NCI-H2227 treated with DMSO at 0.1 percent for 48 hours (cell line): Measurements from ENCODE around the gene LEMD1.
"Not testable (repeated sequence)": the region's sequence is repeated elsewhere in the genome, so short reads cannot be mapped to it uniquely, and the experiment has no call there.

Experiments used
- DNase-seq: peaks from one replicate; lab custom pipeline; 2025; lab: John Stamatoyannopoulos, UW

Gene LEMD1

GRCh38 chr1:205447457-205448341 is 25.8 kb upstream of the LEMD1 start:
- DNase-seq: no peak

- DNase-seq: no peak
Observed at GRCh38 chr1:205446828-205447227, 25.0 kb upstream of the LEMD1 start.

GRCh38 chr1:205445646-205445935 is 23.7 kb upstream of the LEMD1 start:
- no peak for DNase-seq

- peak; percentile 60 for DNase-seq
Observed at GRCh38 chr1:205444931-205445645, 23.2 kb upstream of the LEMD1 start.

- no peak for DNase-seq
Observed at GRCh38 chr1:205444300-205444930, 22.6 kb upstream of the LEMD1 start.

GRCh38 chr1:205443585-205444299 is 21.9 kb upstream of the LEMD1 start:
- DNase-seq: no peak

GRCh38 chr1:205442051-205442725 is 20.3 kb upstream of the LEMD1 start:
- DNase-seq: peak; percentile 45

- no peak for DNase-seq
Observed at GRCh38 chr1:205441716-205442050, 19.8 kb upstream of the LEMD1 start.

- no peak for DNase-seq
Observed at GRCh38 chr1:205441318-205441633, 19.4 kb upstream of the LEMD1 start.

GRCh38 chr1:205440476-205441317 is 18.8 kb upstream of the LEMD1 start:
- peak; percentile 55 for DNase-seq

- no peak for DNase-seq
Observed at GRCh38 chr1:205440121-205440475, 18.2 kb upstream of the LEMD1 start.

GRCh38 chr1:205438213-205439158 is 16.6 kb upstream of the LEMD1 start:
- peak; percentile 35 for DNase-seq

- DNase-seq: no peak
Observed at GRCh38 chr1:205437570-205437969, 15.7 kb upstream of the LEMD1 start.

GRCh38 chr1:205436776-205437410 is 15.0 kb upstream of the LEMD1 start:
- no peak for DNase-seq

GRCh38 chr1:205435578-205436573 is 14.0 kb upstream of the LEMD1 start:
- DNase-seq: peak; percentile 87

- DNase-seq: no peak
Observed at GRCh38 chr1:205434738-205435137, 12.9 kb upstream of the LEMD1 start.

- not testable (repeated sequence) for DNase-seq
Observed at GRCh38 chr1:205432692-205433091, 10.8 kb upstream of the LEMD1 start.

- DNase-seq: no peak
Observed at GRCh38 chr1:205432116-205432515, 10.3 kb upstream of the LEMD1 start.
